Brain microvascular endothelial cell (primary cell): ENCODE data around the gene CFAP20DC.

Experiments used
- DNase-seq: peaks from one replicate; pipeline ENCODE4 v3.0.0-alpha.2; 2020
- H3K27ac ChIP-seq: fragments of 250-450 bp; sonication (Bioruptor Pico); 2 replicates; pipeline ENCODE4 v1.5.1; 2020; ENCODE audit warnings: mild to moderate bottlenecking, moderate library complexity
- H3K27me3 ChIP-seq: fragments of 250-450 bp; sonication (Bioruptor Pico); replicated peaks from 2 replicates; pipeline ENCODE4 v1.5.1; 2020; ENCODE audit warnings: mild to moderate bottlenecking
- H3K36me3 ChIP-seq: fragments of 250-450 bp; sonication (Bioruptor Pico); replicated peaks from 2 replicates; pipeline ENCODE4 v1.5.1; 2020; ENCODE audit warnings: mild to moderate bottlenecking
- H3K4me3 ChIP-seq: 2 replicates; pipeline ENCODE4 v1.5.1; 2011; ENCODE audit warnings: low read depth, mild to moderate bottlenecking, control low read depth, low read length, moderate library complexity
- CTCF ChIP-seq: IDR thresholded peaks from 2 replicates; pipeline ENCODE4 v1.5.1; 2011; ENCODE audit warnings: low read depth, mild to moderate bottlenecking, moderate library complexity, low read length, control low read depth, inconsistent platforms; ENCODE audit errors: missing control alignments
- in situ Hi-C: cut with HindIII; loops from 2 replicates; pipeline ENCODE4 v1.10.0; 2017; ENCODE audit warnings: low sequenced_read_pairs, low pct_ligation_motif_present

CFAP20DC gene

GRCh38 chr3:58789385-58789784, 260.4 kb downstream of the CFAP20DC start:
- no peak for DNase-seq
- Histone ChIP-seq H3K27me3 (no peaks in the 10 kb centered on the region), H3K27ac (no peak overlapping the region), H3K36me3 (no peaks in the 10 kb centered on the region), H3K4me3 (no peak overlapping the region)
- in situ Hi-C loops, result no loop called here
- no peak for TF ChIP-seq CTCF

GRCh38 chr3:58784888-58785287, 264.9 kb downstream of the CFAP20DC start:
- no peak overlapping the region for H3K4me3 ChIP-seq
- TF ChIP-seq CTCF, result no peak
- H3K27me3 ChIP-seq, result no peaks in the 10 kb centered on the region
- no peak for DNase-seq
- no peaks in the 10 kb centered on the region for H3K36me3 ChIP-seq
- in situ Hi-C loops, result no loop called here
- no peak overlapping the region for H3K27ac ChIP-seq

GRCh38 chr3:58784425-58784824, 265.4 kb downstream of the CFAP20DC start:
- H3K27ac ChIP-seq, result no peak overlapping the region
- in situ Hi-C loops, result no loop called here
- H3K27me3 ChIP-seq, result no peaks in the 10 kb centered on the region
- H3K4me3 ChIP-seq, result no peak overlapping the region
- TF ChIP-seq CTCF, result no peak
- H3K36me3 ChIP-seq, result no peaks in the 10 kb centered on the region
- DNase-seq, result no peak

- in situ Hi-C loops, result no loop called here
- H3K36me3 ChIP-seq, result no peaks in the 10 kb centered on the region
- H3K27me3 ChIP-seq, result no peaks in the 10 kb centered on the region
- H3K4me3 ChIP-seq, result no peak overlapping the region
- DNase-seq, result no peak
- no peak for TF ChIP-seq CTCF
- no peak overlapping the region for H3K27ac ChIP-seq
Measured at GRCh38 chr3:58783845-58784244, 266.0 kb downstream of the CFAP20DC start.

GRCh38 chr3:58779934-58780333, 269.9 kb downstream of the CFAP20DC start:
- in situ Hi-C loops, result no loop called here
- TF ChIP-seq CTCF, result no peak

GRCh38 chr3:58776231-58776630, 273.6 kb downstream of the CFAP20DC start:
- H3K27ac ChIP-seq, result no peak overlapping the region
- in situ Hi-C loops, result no loop called here

More at GRCh38 chr3:58779934-58780333, 269.9 kb downstream of the CFAP20DC start:
- no peak overlapping the region for H3K4me3 ChIP-seq
- H3K36me3 ChIP-seq, result no peaks in the 10 kb centered on the region
- H3K27ac ChIP-seq, result no peak overlapping the region
- no peak for DNase-seq
- no peaks in the 10 kb centered on the region for H3K27me3 ChIP-seq

More at GRCh38 chr3:58776231-58776630, 273.6 kb downstream of the CFAP20DC start:
- no peak for DNase-seq
- H3K4me3 ChIP-seq, result no peak overlapping the region
- TF ChIP-seq CTCF, result no peak
- no peaks in the 10 kb centered on the region for H3K27me3 ChIP-seq
- no peaks in the 10 kb centered on the region for H3K36me3 ChIP-seq
